Caki2 (cell line): Measurements from ENCODE around the gene IL17A. TPM values are rescaled to one million over a fixed set of nuclear protein-coding genes. Genes with fewer than 3 reads are reported as not detected.

Source experiments
- DNase-seq: peaks from one replicate; pipeline ENCODE4 v3.0.0-alpha.2; 2015; ENCODE audit warnings: low read depth
- in situ Hi-C: cut with HindIII; loops from 2 replicates; pipeline ENCODE4 v1.10.0; 2016; ENCODE audit warnings: low sequenced_read_pairs, low pct_unique_long_range_greater_than_20kb, mixed read lengths
- total RNA-seq: library from RNA; depleted of rRNA; stranded (reverse); fragments of >200 nt; shearing (Covaris generic); gene quantifications from 2 replicates; pipeline ENCODE4 v1.2.3, GENCODE V29; 2014; ENCODE audit warnings: low replicate concordance; rRNA removed

IL17A gene
- not detected in 2 replicates for total RNA-seq

DNA sequence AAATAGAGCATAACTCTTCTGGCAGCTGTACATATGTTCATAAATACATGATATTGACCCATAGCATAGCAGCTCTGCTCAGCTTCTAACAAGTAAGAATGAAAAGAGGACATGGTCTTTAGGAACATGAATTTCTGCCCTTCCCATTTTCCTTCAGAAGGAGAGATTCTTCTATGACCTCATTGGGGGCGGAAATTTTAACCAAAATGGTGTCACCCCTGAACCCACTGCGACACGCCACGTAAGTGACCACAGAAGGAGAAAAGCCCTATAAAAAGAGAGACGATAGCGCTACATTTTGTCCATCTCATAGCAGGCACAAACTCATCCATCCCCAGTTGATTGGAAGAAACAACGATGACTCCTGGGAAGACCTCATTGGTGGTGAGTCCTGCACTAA lies at the start of gene IL17A:
Gene IL17A, plus strand, starts transcription at position 301 of the 400 bp plus-strand sequence. Its CDS starts 57 bp downstream, at position 358.
- in situ Hi-C loops: no loop called here
- no peak for DNase-seq

GRCh38 chr6:52136934-52137467 lies 49.2 kb upstream of the IL17A start:
- DNase-seq: no peak
- in situ Hi-C loops: no loop called here

- no peak for DNase-seq
- in situ Hi-C loops: no loop called here
These were observed 47.9 kb upstream of the IL17A start for GRCh38 chr6:52138284-52138683.

- DNase-seq: no peak
- in situ Hi-C loops: no loop called here
These were observed 46.0 kb upstream of the IL17A start for GRCh38 chr6:52139985-52140680.

DNA sequence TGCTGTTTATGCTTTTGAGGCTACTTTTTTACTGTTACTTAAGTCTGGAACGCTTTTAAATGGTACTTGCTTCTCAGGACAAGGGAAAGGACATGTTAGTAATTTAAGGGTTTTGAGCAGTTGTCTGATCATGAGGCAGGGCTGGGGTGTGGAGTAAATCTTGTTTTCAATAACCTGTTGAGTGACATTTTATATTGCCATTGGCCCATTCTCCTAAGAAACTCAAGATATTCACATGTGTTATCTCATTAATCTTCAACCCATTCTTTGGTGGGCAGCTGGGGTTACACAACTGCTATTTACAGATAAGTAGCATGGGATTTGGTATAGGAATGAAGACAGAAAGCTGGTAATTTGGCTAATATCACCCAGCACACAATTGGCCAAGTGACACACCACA lies 44.6 kb upstream of the IL17A start:
- in situ Hi-C loops: no loop called here
- no peak for DNase-seq

DNA sequence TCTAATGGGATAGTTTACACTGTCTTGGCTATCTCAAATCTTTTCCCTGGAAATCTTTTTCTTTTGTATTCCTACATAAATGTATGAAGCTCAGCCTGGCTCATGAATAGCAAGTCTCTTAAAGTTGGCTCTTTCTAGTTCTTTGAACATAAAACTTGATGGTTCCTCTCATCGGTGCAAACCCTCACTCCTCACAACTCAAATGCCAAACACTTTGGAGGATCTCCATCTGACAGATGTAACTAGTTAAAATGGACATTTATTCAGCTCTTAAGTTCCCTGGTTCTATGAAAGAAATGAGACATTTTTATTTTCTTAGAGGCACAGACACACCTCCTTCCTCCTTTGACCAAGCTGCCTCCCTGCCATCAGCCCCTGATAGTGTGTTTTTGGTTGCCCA lies 43.6 kb upstream of the IL17A start:
- DNase-seq: no peak
- in situ Hi-C loops: no loop called here

DNA sequence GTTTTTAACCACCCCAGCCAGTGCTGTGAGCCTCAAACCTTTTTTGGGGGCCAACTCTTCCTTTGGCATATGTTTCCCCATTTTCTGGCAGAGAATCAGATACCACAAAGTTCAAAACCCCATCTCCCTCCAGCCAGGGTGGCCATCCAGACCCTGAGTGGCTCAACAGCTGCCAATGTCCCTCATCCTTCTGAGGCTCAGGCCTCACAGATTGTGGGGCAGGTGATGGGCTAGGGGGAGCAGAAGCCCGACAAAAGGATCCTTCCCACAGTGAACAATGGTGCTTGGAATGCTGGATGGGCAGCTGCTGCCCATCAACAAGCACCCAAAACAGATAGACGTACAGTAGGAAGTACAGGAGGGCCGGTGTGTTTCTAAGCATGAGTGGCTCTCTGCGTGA lies 42.6 kb upstream of the IL17A start:
- in situ Hi-C loops: no loop called here
- no peak for DNase-seq

GRCh38 chr6:52144196-52145076 lies 41.7 kb upstream of the IL17A start:
- in situ Hi-C loops: no loop called here
- no peak for DNase-seq

- in situ Hi-C loops: no loop called here
- DNase-seq: no peak
These were observed 39.2 kb upstream of the IL17A start for GRCh38 chr6:52146851-52147445.

DNA sequence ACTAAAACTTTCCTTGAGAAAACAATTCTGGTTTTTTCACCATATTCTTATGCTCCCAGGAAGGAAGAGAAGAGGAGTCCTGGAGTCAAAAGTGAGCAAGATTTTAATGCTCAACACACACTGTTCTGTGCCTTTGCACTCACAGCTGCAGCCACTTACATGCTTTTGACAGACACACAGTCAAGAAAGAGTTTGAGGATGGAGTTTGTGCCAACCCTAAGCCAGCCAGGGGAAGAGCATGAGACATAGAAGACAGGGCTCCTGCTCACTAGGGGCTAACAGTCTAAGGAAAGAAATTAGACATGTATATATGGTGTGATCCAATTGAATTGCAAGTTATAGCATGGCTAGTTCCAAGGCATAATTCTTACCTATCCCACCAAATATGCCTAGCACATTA lies 37.1 kb upstream of the IL17A start:
- in situ Hi-C loops: no loop called here
- no peak for DNase-seq

GRCh38 chr6:52149949-52150348 lies 36.2 kb upstream of the IL17A start:
- no peak for DNase-seq
- in situ Hi-C loops: no loop called here

DNA sequence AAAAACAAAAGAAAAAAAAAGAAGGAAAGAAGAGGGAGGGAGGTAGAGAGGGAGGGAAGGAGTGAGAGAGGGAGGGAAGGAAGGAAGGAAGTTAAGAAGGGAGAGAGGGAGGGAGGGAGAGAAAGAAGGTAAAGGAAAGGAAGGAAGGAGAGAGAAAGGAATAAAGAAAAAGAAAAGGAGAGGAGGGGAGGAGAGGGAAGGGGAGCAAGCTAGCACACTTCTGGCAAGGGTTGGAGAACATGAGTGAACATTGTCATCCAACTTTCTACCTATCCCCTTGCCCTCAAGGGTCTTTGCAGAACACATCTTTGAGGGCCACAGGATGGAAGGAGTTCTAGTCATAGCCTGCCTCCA lies 34.1 kb upstream of the IL17A start:
- in situ Hi-C loops: no loop called here

GRCh38 chr6:52152711-52153160 lies 33.4 kb upstream of the IL17A start:
- no peak for DNase-seq
- in situ Hi-C loops: no loop called here

More for the DNA sequence above, 34.1 kb upstream of the IL17A start:
- no peak for DNase-seq

GRCh38 chr6:52154381-52154780 lies 31.8 kb upstream of the IL17A start:
- in situ Hi-C loops: no loop called here
- DNase-seq: no peak

- in situ Hi-C loops: no loop called here
- no peak for DNase-seq
These were observed 30.2 kb upstream of the IL17A start for GRCh38 chr6:52155791-52156576.

DNA sequence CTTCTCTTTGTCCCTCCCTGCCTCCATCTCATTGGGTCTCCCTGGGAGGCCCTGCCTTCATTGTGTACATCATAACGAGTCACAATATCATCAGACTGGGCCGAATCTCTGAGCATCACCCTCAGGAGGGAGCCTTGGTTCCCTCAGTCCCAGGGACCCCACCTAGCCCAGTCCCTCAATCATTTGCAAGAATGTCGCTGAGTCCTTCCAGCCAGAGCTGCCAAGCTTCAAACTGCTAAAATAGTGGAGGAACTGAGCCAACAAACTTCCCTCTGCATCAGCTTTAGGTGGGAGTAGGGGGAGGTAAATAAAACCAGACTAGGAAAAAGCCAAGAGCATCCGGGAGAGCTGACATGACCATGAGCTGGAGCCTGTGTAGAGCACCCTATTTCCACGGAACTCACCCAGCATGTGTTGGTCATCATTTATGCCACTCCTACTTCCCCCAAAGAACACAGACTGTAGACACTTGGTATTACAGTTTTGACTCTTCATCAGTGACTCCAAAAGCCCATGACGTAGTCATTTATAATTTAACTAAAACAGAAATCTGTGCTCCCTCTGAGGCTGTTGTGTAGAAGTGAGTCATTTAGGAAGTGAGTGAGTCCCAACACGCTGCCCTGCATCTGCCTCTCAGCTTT lies 28.8 kb upstream of the IL17A start:
- peak; percentile 43 for DNase-seq
- in situ Hi-C loops: no loop called here

DNA sequence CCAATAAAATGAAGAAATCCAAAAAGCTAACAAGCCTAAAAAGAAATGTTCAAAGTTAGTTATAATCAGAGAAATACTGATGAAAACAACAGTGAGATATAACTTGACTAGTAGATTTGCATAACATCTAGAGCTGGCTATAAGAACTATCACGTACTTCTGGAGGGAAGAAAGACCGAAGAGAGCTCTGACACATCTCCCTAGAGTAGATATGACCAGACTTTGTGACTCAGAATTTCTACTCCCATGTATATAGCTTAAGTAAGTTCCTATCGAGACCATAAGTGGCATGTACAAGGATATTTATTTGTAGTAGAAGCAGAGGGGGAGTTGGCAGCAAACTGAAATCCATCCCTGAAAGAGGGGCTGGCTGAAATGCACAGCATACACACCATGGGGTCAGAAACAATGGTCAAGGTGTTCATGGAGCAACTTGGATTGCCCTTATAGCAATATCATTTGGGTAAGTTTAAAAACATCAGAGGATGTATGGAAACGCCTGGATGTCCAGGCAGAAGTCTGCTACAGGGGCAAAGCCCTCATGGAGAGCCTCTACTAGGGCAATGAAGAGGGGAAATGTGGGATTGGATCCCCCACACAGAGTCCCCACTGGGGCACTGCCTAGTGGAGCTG lies 25.6 kb upstream of the IL17A start:
- no peak for DNase-seq
- in situ Hi-C loops: no loop called here
